HG02798 (cell line): Measurements from ENCODE around the gene TMC5.

Experiments
- ATAC-seq: cut with Tn5 transposase; IDR thresholded peaks from one replicate; pipeline ENCODE4 v1.9.1; 2021; ENCODE audit warnings: mild to moderate bottlenecking; ENCODE audit not compliant: unreplicated experiment, poor library complexity

The TMC5 gene

GRCh38 chr16:19499006-19499405 lies 81.3 kb downstream of the TMC5 start:
- no peak for ATAC-seq

GRCh38 chr16:19499481-19499880 lies 81.8 kb downstream of the TMC5 start:
- ATAC-seq: no peak

- ATAC-seq: no peak
These were observed 84.9 kb downstream of the TMC5 start for GRCh38 chr16:19502395-19503131.

GRCh38 chr16:19503461-19504075 lies 85.9 kb downstream of the TMC5 start:
- ATAC-seq: no peak

- no peak for ATAC-seq
These were observed 88.1 kb downstream of the TMC5 start for GRCh38 chr16:19505600-19506303.

- no peak for ATAC-seq
These were observed 89.3 kb downstream of the TMC5 start for GRCh38 chr16:19506965-19507364.

GRCh38 chr16:19507867-19508266 lies 90.2 kb downstream of the TMC5 start:
- ATAC-seq: no peak

- no peak for ATAC-seq
These were observed 94.6 kb downstream of the TMC5 start for GRCh38 chr16:19512297-19512696.

- ATAC-seq: no peak
These were observed 95.8 kb downstream of the TMC5 start for GRCh38 chr16:19513377-19514053.

- ATAC-seq: no peak
These were observed 98.1 kb downstream of the TMC5 start for GRCh38 chr16:19515757-19516156.

- no peak for ATAC-seq
These were observed 99.9 kb downstream of the TMC5 start for GRCh38 chr16:19517424-19518089.

GRCh38 chr16:19518388-19518787 lies 100.7 kb downstream of the TMC5 start:
- no peak for ATAC-seq

- no peak for ATAC-seq
These were observed 103.2 kb downstream of the TMC5 start for GRCh38 chr16:19520861-19521331.

- peak; percentile 83 for ATAC-seq
These were observed 104.1 kb downstream of the TMC5 start, which contains the start of gene GDE1 for GRCh38 chr16:19521471-19522396. TSS of gene GDE1 (minus strand) at chr16:19522098. CDS start at chr16:19521964, 134 bp downstream.

- ATAC-seq: no peak
These were observed 104.7 kb downstream of the TMC5 start for GRCh38 chr16:19522397-19522732.

- no peak for ATAC-seq
These were observed 105.1 kb downstream of the TMC5 start for GRCh38 chr16:19522760-19523159.

- ATAC-seq: no peak
These were observed 105.5 kb downstream of the TMC5 start for GRCh38 chr16:19523184-19523558.

- peak; percentile 73 for ATAC-seq
These were observed 106.1 kb downstream of the TMC5 start, which contains the start of gene CCP110 for GRCh38 chr16:19523559-19524355. TSS of gene CCP110 (plus strand) at chr16:19523942. CDS start at chr16:19527882, 3,940 bp downstream.

- ATAC-seq: no peak
These were observed 106.6 kb downstream of the TMC5 start for GRCh38 chr16:19524356-19524615.
